Stimulated activated CD8-positive, alpha-beta memory T cell treated with anti-CD3 and anti-CD28 coated beads, Interleukin-15, amount 100 ng/mL, for 48 hours (primary cell): ENCODE data around the gene PYDC1.
"Not testable (repeated sequence)": the region's sequence is repeated elsewhere in the genome, so short reads cannot be mapped to it uniquely, and the experiment has no call there.

Experiments used
- DNase-seq, 2 donors: peaks; one replicate each; pipeline ENCODE4 v3.0.0-alpha.2; 2020; ENCODE audit warnings: low read depth in 2 of 2

The PYDC1 gene

GRCh38 chr16:31221357-31222160, 4.6 kb upstream of the PYDC1 start:
- DNase-seq = no peak

DNA sequence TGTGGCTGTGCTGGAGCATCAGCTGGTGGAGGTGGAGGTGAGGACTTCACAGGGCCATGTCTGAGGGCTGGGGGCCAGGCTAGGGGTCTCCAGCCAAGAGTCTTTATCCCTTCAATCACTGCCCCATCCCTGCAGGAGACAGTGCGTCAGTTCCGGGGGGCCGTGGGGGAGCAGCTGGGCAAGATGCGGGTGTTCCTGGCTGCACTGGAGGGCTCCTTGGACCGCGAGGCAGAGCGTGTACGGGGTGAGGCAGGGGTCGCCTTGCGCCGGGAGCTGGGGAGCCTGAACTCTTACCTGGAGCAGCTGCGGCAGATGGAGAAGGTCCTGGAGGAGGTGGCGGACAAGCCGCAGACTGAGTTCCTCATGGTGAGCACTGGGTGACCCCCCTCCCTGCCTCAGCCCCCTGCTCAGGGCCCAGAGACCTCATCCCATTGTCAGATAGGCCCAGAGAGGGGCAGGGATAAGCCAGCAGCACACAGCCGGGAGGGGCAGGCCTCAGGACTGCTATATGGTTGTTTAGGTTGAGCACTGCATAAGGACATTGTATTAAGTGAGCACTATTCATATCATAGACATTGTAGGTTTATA, 2.3 kb upstream of the PYDC1 start:
- DNase-seq = no peak

DNA sequence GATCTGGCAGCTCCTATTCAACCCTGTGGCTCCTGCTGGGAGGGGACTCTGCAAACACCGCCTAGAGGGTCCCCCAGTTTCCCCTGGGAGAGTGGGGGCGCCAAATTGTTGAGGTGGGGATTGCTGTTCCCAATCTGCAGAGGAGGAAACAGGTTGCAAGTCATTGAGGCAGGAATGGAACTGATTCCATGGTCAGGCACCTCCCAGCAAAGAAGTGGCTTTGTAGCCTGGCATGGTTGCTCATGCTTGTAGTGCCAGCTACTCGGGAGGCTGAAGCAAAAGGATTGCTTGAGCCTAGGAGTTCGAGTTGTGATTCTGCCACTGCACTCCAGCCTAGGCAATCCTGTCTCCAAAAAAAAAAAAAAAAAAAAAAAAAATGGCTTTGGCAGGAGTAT, 198 bp upstream of the PYDC1 start:
- DNase-seq = no peak

- no peak for DNase-seq
These were observed 1.4 kb downstream of the PYDC1 start for GRCh38 chr16:31215287-31216162.

DNA sequence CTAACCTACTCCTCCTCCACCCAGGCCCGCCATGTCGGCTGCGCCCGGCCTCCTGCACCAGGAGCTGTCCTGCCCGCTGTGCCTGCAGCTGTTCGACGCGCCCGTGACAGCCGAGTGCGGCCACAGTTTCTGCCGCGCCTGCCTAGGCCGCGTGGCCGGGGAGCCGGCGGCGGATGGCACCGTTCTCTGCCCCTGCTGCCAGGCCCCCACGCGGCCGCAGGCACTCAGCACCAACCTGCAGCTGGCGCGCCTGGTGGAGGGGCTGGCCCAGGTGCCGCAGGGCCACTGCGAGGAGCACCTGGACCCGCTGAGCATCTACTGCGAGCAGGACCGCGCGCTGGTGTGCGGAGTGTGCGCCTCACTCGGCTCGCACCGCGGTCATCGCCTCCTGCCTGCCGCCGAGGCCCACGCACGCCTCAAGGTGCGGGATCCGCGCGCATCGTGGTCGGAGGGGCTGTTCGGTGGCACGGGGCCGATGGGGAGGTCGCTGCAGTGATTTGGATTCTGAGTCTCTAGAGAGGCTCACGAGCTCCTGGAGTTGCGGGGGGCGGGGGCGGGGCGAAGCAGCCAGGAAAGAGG, 2.1 kb downstream of the PYDC1 start:
- no peak for DNase-seq

DNA sequence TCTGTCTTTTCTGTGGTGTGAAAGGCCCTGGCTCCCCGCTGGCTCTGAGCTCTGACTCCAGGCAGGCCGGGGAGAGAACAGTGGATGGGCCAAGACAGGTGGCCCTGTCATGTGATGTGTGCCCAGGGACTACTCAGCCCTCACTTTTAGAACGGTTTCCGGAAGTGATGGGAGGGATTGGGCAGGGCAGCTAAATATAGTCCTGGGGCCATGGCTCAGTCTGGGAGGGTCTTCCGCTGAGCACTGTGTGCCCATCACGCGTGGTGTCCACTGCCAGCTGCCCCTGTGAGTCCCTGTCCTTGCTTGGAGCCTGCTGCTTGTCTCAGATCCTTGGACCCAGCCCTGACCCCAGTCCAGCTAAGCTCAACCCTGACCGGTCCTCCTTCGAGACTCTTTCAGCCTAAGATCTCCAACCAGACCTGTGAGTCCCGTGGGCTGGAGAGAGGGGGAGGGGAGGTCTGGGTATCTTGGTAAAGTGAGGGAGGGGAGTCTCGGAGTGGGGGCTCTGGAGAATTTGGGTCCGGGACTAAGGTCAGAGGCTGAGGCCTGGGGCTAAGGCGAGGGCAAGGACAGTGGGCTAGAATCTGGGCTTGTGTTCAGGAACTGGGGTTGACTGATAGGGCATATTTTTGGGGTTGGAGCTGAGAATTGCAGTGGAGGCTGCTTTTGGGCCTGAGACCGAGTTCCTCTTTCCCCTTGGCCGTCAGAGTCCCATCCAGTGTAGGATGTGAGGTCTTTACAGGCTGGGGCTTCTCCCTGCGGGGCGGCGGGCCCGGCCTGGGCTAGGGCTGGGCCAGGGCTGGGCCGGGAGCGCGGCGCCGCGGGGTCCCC, 2.8 kb downstream of the PYDC1 start, which contains the start of gene TRIM72:
Gene TRIM72 (plus strand): TSS at position 243 of the 831 bp plus-strand sequence. CDS start 620 bp downstream, outside the sequence.
- no peak for DNase-seq

- no peak for DNase-seq
These were observed 3.6 kb downstream of the PYDC1 start for GRCh38 chr16:31213342-31213741.

DNA sequence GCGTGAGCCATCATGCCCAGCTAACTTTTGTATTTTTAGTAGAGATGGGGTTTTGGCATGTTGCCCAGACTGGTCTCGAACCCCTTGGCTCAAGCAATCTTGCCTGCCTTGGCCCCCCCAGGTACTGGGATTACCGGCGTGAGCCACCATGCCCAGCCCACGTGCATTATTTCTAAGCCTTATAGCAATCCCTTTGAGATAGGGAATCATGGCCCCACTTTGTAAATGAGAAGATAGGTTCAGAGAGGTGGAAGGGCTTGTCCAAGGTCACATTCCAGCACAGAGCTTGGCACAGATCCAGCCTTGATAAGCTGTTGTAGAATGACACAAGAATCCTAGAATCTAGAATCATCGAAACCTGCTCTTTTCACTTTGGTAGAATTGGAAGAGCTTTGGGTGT, 10.2 kb downstream of the PYDC1 start:
- no peak for DNase-seq

- no peak for DNase-seq
These were observed 11.9 kb downstream of the PYDC1 start for GRCh38 chr16:31204871-31205666.

DNA sequence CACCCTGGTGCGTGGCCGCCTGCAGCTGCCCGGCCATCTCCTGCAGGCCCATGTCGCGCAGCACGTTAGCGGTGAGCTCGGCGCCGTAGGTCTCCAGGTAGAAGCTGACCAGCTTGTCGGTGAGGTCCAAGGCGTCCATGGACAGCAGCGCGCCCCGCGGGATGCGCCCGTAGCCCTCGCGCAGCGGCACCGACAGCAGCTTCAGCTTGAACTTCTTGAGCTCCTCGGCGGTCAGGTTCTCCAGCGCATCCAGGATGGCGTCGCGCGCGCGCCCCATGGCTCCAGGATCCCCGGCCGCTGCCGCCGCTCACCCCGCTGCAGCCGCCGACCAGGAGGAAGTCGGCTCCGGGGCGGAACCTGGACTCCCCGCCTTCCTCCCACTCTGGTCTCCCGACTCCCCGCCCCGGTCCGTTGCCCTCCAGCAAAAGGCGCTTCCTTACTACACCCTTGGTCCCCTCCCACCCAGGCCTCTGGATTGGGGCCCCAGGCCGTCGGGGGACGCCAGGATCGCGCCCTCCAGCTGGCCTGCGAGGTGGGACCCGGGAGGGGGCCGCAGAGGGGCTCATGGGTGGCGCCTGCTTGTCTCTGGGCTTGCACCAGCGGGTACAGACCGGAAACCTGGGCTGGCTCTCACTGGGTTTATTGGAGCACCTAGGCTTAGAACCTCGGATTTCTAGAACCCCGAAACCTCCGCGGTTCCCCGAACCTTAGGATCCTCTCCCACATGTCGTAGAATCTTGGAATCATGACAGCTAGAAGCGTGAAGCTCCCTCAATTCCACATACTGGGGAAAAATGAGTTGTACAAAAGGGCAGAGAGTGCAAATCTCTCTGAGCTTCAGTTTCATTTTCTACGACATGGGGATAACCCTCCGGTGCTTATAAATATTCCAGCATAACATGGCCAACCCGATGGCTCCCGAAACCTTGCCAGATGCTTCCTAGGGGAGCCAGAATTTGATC, 14.2 kb downstream of the PYDC1 start, which contains the start of gene PYCARD:
Gene PYCARD (minus strand): TSS at position 347 of the 962 bp plus-strand sequence. CDS start 70 bp downstream, at position 277.
- no peak for DNase-seq

GRCh38 chr16:31201582-31202413, 15.1 kb downstream of the PYDC1 start:
- no peak for DNase-seq

DNA sequence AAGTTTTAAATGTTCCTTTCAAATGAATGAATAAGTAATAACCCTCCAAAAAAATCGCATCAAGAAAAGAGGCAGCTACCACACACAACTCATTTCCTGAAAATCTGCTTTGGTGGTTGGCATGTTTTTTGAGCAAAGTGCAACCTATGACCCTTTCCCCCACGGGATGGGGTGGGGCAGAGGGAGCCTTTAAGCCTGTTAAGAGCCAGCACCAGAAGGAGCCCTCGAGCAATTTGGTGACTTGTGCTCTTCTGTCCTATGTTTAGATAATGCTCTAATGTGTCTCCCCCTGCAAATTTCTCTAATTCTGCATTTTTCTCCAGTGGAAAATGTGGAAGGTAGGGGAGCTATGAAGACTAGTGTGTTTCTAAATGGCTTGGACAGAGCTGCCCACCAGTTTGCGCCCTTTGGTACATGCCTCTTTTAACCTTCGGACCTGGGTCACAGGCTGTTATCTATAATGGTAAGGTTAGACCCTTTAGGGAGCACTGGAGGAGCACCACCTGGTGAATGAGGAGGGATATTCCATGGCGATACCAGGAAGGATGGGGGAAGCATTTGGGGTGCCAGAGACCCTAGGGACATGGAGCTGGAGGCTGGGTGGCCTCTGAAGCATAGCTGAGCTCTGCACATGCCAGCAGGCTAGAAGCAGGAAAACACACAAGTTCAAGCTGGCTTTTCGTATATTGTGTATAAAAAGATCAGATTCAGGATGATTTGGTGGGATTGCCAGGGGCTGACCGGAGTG, 15.9 kb downstream of the PYDC1 start:
- no peak for DNase-seq

GRCh38 chr16:31200111-31200510, 16.8 kb downstream of the PYDC1 start:
- DNase-seq = not testable (repeated sequence)

DNA sequence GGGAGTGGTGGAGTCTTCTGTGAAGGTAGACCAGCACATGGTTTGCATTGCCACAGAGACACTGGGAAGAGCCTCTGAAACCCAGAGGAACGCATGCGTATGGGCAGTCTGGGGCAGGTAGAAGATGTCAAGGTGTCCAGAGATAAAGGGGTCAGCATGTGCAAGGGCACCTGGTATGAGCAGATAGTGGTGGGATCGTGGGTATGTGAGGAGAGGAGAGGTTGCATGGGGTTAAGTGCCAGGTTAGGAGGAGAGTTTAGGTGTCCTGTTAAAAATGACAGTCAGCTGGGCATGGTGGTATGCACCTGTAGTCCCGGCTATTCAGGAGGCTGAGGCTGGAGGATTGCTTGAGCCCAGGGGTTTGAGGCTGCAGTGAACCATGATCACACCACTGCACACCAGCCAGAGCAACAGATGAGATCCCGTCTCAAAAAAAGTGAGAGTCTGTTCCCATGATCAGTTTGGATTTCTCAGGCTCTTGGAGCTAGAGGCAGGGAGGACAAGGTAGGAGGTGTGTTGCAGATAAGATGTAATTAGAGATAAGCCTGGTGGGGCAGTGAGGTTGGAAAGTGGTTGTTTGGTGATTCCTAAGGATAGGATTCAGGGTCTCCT, 17.4 kb downstream of the PYDC1 start:
- no peak for DNase-seq

GRCh38 chr16:31198207-31198882, 18.6 kb downstream of the PYDC1 start:
- no peak for DNase-seq
